ENCODE results near the gene CCDC6. TPM values are rescaled to one million over a fixed set of nuclear protein-coding genes. Genes with fewer than 3 reads are reported as not detected.
"Not testable (repeated sequence)": the region's sequence is repeated elsewhere in the genome, so short reads cannot be mapped to it uniquely, and the experiment has no call there.

CCDC6 gene
- total RNA-seq, 2 experiments from 2014 or later = 9.5 to 25.4 TPM

GRCh38 chr10:59885430-59886134 lies 20.8 kb downstream of the CCDC6 start:
- H3K4me3 ChIP-seq (ENCODE audit: low read depth, low read length, poor library complexity, severe bottlenecking) = peak overlapping the region; percentile 37

DNA sequence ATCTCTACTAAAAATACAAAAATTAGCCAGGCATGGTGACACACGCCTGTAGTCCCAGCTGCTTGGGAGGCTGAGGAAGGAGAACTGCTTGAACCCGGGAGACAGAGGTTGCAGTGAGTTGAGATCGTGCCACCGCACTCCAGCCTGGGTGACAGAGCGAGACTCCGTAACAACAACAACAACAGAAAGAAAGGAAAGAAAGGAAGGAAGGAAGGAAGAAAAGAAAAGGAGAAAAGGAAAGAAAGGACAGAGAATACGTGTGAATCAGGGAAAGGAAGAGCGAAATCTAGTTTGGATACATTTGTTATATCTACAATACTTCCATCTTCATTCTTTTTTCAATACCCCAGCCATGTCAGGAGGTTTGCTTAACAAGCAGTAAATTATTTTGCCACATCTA lies 21.5 kb downstream of the CCDC6 start:
- intact Hi-C loops (cut with micrococcal nuclease; ENCODE audit: unreplicated experiment) = loop anchor here (1.0 kb wide), 1 partner anchor 21 kb away; the partner anchor contains the start of gene CCDC6
- H3K9me3 ChIP-seq (ENCODE audit: low read length); H2AFZ ChIP-seq (ENCODE audit: low read length); H3K4me3 ChIP-seq (ENCODE audit: low read depth, low read length, poor library complexity, severe bottlenecking); H3K9me2 ChIP-seq (ENCODE audit: insufficient read depth, low read length); H3K27ac ChIP-seq (ENCODE audit: low read depth, low read length, poor library complexity, severe bottlenecking); CTCF ChIA-PET (ENCODE audit: unreplicated experiment); DNase-seq (ENCODE audit: low spot score); BruUV-seq (replicated peaks): not testable (repeated sequence)
- H3K4me2 ChIP-seq (ENCODE audit: low read length) = peak overlapping the region; percentile 77
- H3K36me3 ChIP-seq (ENCODE audit: insufficient read depth, low read length) = peaks cover 18% of the 10 kb centered on the region
- POLR2A ChIA-PET = interaction anchor here (0.7 kb wide), 1 partner anchor 27 kb away, joined by 3 read pairs; no protein-coding TSS in a partner anchor
- H3K4me1 ChIP-seq (ENCODE audit: insufficient read depth, low read length, poor library complexity, severe bottlenecking) = peaks cover 40% of the 10 kb centered on the region
- H3K79me2 ChIP-seq (ENCODE audit: insufficient read depth, low read depth, low read length) = peaks cover 32% of the 10 kb centered on the region; the same call in 1 of the 2 replicates
- peaks cover 86% of the 10 kb centered on the region for H4K20me1 ChIP-seq (ENCODE audit: insufficient read depth, low read length)

More at GRCh38 chr10:59885430-59886134, 20.8 kb downstream of the CCDC6 start:
- TF ChIP-seq EZH2phosphoT487 (IDR thresholded peaks at IDR 0.05; ENCODE audit: borderline replicate concordance, low read depth, low read length) = no peak
- TF ChIP-seq, protein P1, sequence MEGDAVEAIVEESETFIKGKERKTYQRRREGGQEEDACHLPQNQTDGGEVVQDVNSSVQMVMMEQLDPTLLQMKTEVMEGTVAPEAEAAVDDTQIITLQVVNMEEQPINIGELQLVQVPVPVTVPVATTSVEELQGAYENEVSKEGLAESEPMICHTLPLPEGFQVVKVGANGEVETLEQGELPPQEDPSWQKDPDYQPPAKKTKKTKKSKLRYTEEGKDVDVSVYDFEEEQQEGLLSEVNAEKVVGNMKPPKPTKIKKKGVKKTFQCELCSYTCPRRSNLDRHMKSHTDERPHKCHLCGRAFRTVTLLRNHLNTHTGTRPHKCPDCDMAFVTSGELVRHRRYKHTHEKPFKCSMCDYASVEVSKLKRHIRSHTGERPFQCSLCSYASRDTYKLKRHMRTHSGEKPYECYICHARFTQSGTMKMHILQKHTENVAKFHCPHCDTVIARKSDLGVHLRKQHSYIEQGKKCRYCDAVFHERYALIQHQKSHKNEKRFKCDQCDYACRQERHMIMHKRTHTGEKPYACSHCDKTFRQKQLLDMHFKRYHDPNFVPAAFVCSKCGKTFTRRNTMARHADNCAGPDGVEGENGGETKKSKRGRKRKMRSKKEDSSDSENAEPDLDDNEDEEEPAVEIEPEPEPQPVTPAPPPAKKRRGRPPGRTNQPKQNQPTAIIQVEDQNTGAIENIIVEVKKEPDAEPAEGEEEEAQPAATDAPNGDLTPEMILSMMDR (conservative IDR thresholded peaks at IDR 0.05; ENCODE audit: low read length) = no peak
- Histone ChIP-seq H3K9me3 (ENCODE audit: low read length) (no peaks in the 10 kb centered on the region), H3K36me3 (ENCODE audit: insufficient read depth, low read length) (peaks cover 22% of the 10 kb centered on the region), H3K79me2 (ENCODE audit: insufficient read depth, low read depth, low read length) (peaks cover 29% of the 10 kb centered on the region; the same call in 1 of the 2 replicates), H3K4me1 (ENCODE audit: insufficient read depth, low read length, poor library complexity, severe bottlenecking) (peaks cover 40% of the 10 kb centered on the region), H4K20me1 (ENCODE audit: insufficient read depth, low read length) (peaks cover 80% of the 10 kb centered on the region), H3K9me2 (ENCODE audit: insufficient read depth, low read length) (no peaks in the 10 kb centered on the region), H3K27ac (ENCODE audit: low read depth, low read length, poor library complexity, severe bottlenecking) (peak overlapping the region; percentile 11), H3K4me2 (ENCODE audit: low read length) (peak overlapping the region; percentile 77), H2AFZ (ENCODE audit: low read length) (no peak overlapping the region)
- BruUV-seq (replicated peaks) = no TSS peak
- POLR2A ChIA-PET = interaction anchor here (0.6 to 1.1 kb wide), 3 partner anchors 22 to 325 kb away, joined by 3 read pairs; no protein-coding TSS in a partner anchor
- intact Hi-C loops (cut with micrococcal nuclease; ENCODE audit: unreplicated experiment) = loop anchor here (1.0 kb wide), 1 partner anchor 21 kb away; the partner anchor contains the start of gene CCDC6
- CTCF ChIA-PET (ENCODE audit: unreplicated experiment) = no interaction called here
- DNase-seq (ENCODE audit: low spot score) = peak; percentile 87

DNA sequence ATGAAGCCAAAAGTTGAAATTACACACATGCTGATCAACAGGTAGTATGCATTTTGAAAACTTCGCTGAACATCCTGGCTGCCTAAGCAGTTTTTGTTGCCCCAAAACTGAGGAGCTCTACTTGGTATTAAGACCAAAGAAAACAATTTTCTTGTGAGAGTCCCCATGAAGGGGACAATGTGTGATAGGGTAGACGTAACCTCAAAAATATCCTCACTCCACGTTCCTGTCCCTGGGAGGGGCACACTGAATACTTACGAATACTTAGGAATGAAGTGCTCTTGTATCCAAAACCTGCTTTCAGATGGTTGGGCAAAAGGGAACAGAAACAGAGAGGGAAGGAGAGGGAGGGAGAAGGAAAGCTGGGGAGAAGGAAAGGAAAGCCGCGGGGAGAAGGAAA lies 24.7 kb downstream of the CCDC6 start:
- ChIA-PET CTCF (ENCODE audit: unreplicated experiment) (no interaction called here), POLR2A (no interaction called here)
- peaks cover 84% of the 10 kb centered on the region for H4K20me1 ChIP-seq (ENCODE audit: insufficient read depth, low read length)
- no peak overlapping the region for H3K4me3 ChIP-seq (ENCODE audit: low read depth, low read length, poor library complexity, severe bottlenecking)
- peaks cover 54% of the 10 kb centered on the region for H3K79me2 ChIP-seq (ENCODE audit: insufficient read depth, low read depth, low read length)
- intact Hi-C loops (cut with micrococcal nuclease; ENCODE audit: unreplicated experiment) = no loop called here
- H3K4me2 ChIP-seq (ENCODE audit: low read length) = no peak overlapping the region
- no peaks in the 10 kb centered on the region for H3K9me3 ChIP-seq (ENCODE audit: low read length)
- no peak overlapping the region for H2AFZ ChIP-seq (ENCODE audit: low read length)
- no peak overlapping the region for H3K27ac ChIP-seq (ENCODE audit: low read depth, low read length, poor library complexity, severe bottlenecking)
- no peaks in the 10 kb centered on the region for H3K9me2 ChIP-seq (ENCODE audit: insufficient read depth, low read length)
- no TSS peak for BruUV-seq (replicated peaks)
- DNase-seq (ENCODE audit: low spot score) = no peak
- TF ChIP-seq, protein P1 (conservative IDR thresholded peaks at IDR 0.05; ENCODE audit: low read length) = no peak
- TF ChIP-seq EZH2phosphoT487 (IDR thresholded peaks at IDR 0.05; ENCODE audit: borderline replicate concordance, low read depth, low read length) = no peak
- H3K36me3 ChIP-seq (ENCODE audit: insufficient read depth, low read length) = no peaks in the 10 kb centered on the region; the same call in 1 of the 2 replicates
- peaks cover 39% of the 10 kb centered on the region for H3K4me1 ChIP-seq (ENCODE audit: insufficient read depth, low read length, poor library complexity, severe bottlenecking)

All from OCI-LY7 (cell line).